HG03571 (cell line): Measurements from ENCODE around the gene EIF2A.
"Not testable (repeated sequence)": the region's sequence is repeated elsewhere in the genome, so short reads cannot be mapped to it uniquely, and the experiment has no call there.

ENCODE experiments used
- ATAC-seq: cut with Tn5 transposase; IDR thresholded peaks from one replicate; pipeline ENCODE4 v1.9.1; 2021; ENCODE audit not compliant: unreplicated experiment

Gene EIF2A

GRCh38 chr3:150546226-150547044, at the start of gene EIF2A, which contains the start of gene SERP1:
Gene EIF2A (plus strand): TSS chr3:150546787. CDS start chr3:150546803, 16 bp downstream.
Gene SERP1 (minus strand): TSS chr3:150546496. CDS start chr3:150546135, 361 bp downstream.
- ATAC-seq: peak; percentile 92

GRCh38 chr3:150497956-150498355, 48.6 kb upstream of the EIF2A start:
- no peak for ATAC-seq

- not testable (repeated sequence) for ATAC-seq
Observed at GRCh38 chr3:150500960-150501359, 45.6 kb upstream of the EIF2A start.

- ATAC-seq: no peak
Observed at GRCh38 chr3:150503402-150504099, 43.0 kb upstream of the EIF2A start.

- ATAC-seq: no peak
Observed at GRCh38 chr3:150504483-150504882, 42.1 kb upstream of the EIF2A start.

- no peak for ATAC-seq
Observed at GRCh38 chr3:150508401-150508800, 38.2 kb upstream of the EIF2A start.

GRCh38 chr3:150509780-150510179, 36.8 kb upstream of the EIF2A start:
- ATAC-seq: no peak

- no peak for ATAC-seq
Observed at GRCh38 chr3:150511122-150511821, 35.3 kb upstream of the EIF2A start.

- no peak for ATAC-seq
Observed at GRCh38 chr3:150515210-150515609, 31.4 kb upstream of the EIF2A start.

- ATAC-seq: no peak
Observed at GRCh38 chr3:150519026-150519425, 27.6 kb upstream of the EIF2A start.

- ATAC-seq: no peak
Observed at GRCh38 chr3:150520408-150520807, 26.2 kb upstream of the EIF2A start.

GRCh38 chr3:150521463-150521862, 25.1 kb upstream of the EIF2A start:
- no peak for ATAC-seq

GRCh38 chr3:150523538-150523937, 23.0 kb upstream of the EIF2A start:
- no peak for ATAC-seq

GRCh38 chr3:150527464-150528255, 18.9 kb upstream of the EIF2A start:
- no peak for ATAC-seq

GRCh38 chr3:150528354-150528797, 18.2 kb upstream of the EIF2A start:
- no peak for ATAC-seq

- ATAC-seq: no peak
Observed at GRCh38 chr3:150531775-150532174, 14.8 kb upstream of the EIF2A start.

- no peak for ATAC-seq
Observed at GRCh38 chr3:150535204-150535603, 11.4 kb upstream of the EIF2A start.

- ATAC-seq: no peak
Observed at GRCh38 chr3:150538324-150539208, 8.0 kb upstream of the EIF2A start.

- ATAC-seq: no peak
Observed at GRCh38 chr3:150540297-150540696, 6.3 kb upstream of the EIF2A start.

GRCh38 chr3:150540991-150541390, 5.6 kb upstream of the EIF2A start:
- ATAC-seq: no peak
